Stomach (tissue), 9 donors: ENCODE measurements around the gene GMCL2. TPM values are rescaled to one million over a fixed set of nuclear protein-coding genes. Genes with fewer than 3 reads are reported as not detected.
A peak's percentile ranks its signal among the peaks of the same experiment; 100 is the strongest.

Experiments used
- DNase-seq, 2 donors: peaks; one replicate each; pipeline versions ENCODE4 v3.0.0 to v3.0.0-alpha.2; 2013 to 2019
- H3K27ac ChIP-seq, 5 donors: fragments of 200-600 bp in 4 of 5; sonication (generic) in 4 of 5; one replicate each; pipeline ENCODE4 v1.5.1; 2013 to 2019; ENCODE audit warnings: mild to moderate bottlenecking in 1 of 5, moderate library complexity in 1 of 5
- H3K27me3 ChIP-seq, 3 donors: fragments of 200-600 bp; sonication (generic); one replicate each; pipeline ENCODE4 v1.5.1; 2017 to 2019; ENCODE audit warnings: mixed run types in 1 of 3
- H3K36me3 ChIP-seq, 4 donors: fragments of 200-600 bp; sonication (generic); 1 replicate in 3 of 4; 2 replicates in 1 of 4; pipeline ENCODE4 v1.5.1; 2016 to 2019
- H3K4me1 ChIP-seq, 4 donors: fragments of 200-600 bp; sonication (generic); one replicate each; pipeline ENCODE4 v1.5.1; 2016 to 2019
- H3K4me3 ChIP-seq, 4 donors: fragments of 200-600 bp; sonication (generic) in 3 of 4; one replicate each; pipeline ENCODE4 v1.5.1; 2016 to 2019; ENCODE audit warnings: mild to moderate bottlenecking in 1 of 4
- H3K9me3 ChIP-seq, 4 donors: fragments of 200-600 bp; sonication (generic); one replicate each; pipeline ENCODE4 v1.5.1; 2016 to 2019
- EP300 ChIP-seq: sonication (generic); formaldehyde crosslinking; IDR thresholded peaks from one replicate; pipeline ENCODE4 v1.6.1; 2017; ENCODE audit warnings: antibody characterized with exemption
- POLR2A ChIP-seq, 4 donors: fragments of 450-650 bp; IDR thresholded peaks; one replicate each; pipeline ENCODE4 v1.6.1; 2016; ENCODE audit warnings: antibody characterized with exemption in 4 of 4, control low read depth in 2 of 4, mild to moderate bottlenecking in 1 of 4, moderate library complexity in 1 of 4
- POLR2AphosphoS5 ChIP-seq, 3 donors: sonication (generic); formaldehyde crosslinking; IDR thresholded peaks; one replicate each; pipeline ENCODE4 v1.6.1; 2016; ENCODE audit warnings: antibody characterized with exemption in 3 of 3
- WGBS, 5 donors: extraction: QIAGEN DNeasy Blood & Tissue Kit in 3 of 5; methylation state at CpG; one replicate each; pipeline versions ENCODE4 v1.1.5 to v1.1.7; 2013 to 2018; 5-methylcytosine and 5-hydroxymethylcytosine counted together
- intact Hi-C: fragments of 100-400 bp; cut with DNase I; formaldehyde crosslinking; loops from one replicate; pipeline ENCODE4 v1.15.1; 2023; ENCODE audit warnings: low total_unique reads
- polyA plus RNA-seq, 3 donors: library from polyadenylated mRNA; stranded (reverse); fragments of 200-250 nt; gene quantifications; one replicate each; pipeline ENCODE4 v1.2.3, GENCODE V29; 2013
- total RNA-seq, 5 donors: library from RNA; depleted of rRNA; stranded (reverse); fragments of >200 nt; gene quantifications; one replicate each; pipeline versions ENCODE4 v1.1.0 to v1.2.3, GENCODE V29; 2014 to 2016
- TF ChIP-seq, protein P1 (sequence below), 7 experiments: fragments of 450-650 bp in 4 of 7; fragments of 200-600 bp in 3 of 7; sonication (generic) in 3 of 7; IDR thresholded peaks; one replicate each; pipeline ENCODE4 v1.5.1; 2016 to 2019; ENCODE audit warnings: antibody characterized with exemption in 7 of 7, control low read depth in 2 of 7, mild to moderate bottlenecking in 1 of 7
- donor health status: healthy with polysubstance abuse.
- donor health status: Bipolar disorder and iron deficiency.
- donor health status: healthy.

Gene GMCL2
- total and polyA plus RNA-seq, 8 donors = not detected

DNA sequence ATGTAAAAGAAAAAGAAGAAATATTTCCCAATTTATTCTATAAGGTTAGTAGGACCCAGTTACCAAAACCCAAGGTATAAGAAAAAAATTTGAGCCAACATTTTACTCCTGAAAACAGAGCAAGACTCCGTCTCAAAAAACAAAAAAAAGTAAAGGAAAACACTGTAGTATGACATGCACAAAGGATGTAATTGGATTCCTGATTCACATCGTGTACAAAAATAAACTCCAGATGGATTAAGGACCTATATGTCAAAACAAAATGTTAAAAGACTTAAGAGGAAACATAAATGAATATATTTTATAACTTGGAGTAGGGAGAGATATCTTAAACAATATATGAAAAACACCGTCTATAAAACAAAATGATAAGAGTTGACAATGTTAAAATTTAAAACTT lies 31.7 kb upstream of the GMCL2 start:
- no peaks in the 10 kb centered on the region for H3K9me3 ChIP-seq
- no peak overlapping the region for H3K4me3 ChIP-seq
- H3K27me3 ChIP-seq = no peaks in the 10 kb centered on the region
- H3K4me1 ChIP-seq = peaks cover 0 to 36% (median 18%) of the 10 kb centered on the region in 4 donors
- 71 to 85% (median 78%) methylated on average over 3 of the region's 3 CpGs for WGBS, 5 donors
- TF ChIP-seq EP300 = no peak
- TF ChIP-seq, protein P1, sequence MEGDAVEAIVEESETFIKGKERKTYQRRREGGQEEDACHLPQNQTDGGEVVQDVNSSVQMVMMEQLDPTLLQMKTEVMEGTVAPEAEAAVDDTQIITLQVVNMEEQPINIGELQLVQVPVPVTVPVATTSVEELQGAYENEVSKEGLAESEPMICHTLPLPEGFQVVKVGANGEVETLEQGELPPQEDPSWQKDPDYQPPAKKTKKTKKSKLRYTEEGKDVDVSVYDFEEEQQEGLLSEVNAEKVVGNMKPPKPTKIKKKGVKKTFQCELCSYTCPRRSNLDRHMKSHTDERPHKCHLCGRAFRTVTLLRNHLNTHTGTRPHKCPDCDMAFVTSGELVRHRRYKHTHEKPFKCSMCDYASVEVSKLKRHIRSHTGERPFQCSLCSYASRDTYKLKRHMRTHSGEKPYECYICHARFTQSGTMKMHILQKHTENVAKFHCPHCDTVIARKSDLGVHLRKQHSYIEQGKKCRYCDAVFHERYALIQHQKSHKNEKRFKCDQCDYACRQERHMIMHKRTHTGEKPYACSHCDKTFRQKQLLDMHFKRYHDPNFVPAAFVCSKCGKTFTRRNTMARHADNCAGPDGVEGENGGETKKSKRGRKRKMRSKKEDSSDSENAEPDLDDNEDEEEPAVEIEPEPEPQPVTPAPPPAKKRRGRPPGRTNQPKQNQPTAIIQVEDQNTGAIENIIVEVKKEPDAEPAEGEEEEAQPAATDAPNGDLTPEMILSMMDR (IDR thresholded peaks at IDR 0.05) = no peak
- TF ChIP-seq POLR2A (IDR thresholded peaks at IDR 0.05) = no peak
- no peak for TF ChIP-seq POLR2AphosphoS5 (IDR thresholded peaks at IDR 0.05)
- no peak overlapping the region for H3K27ac ChIP-seq
- H3K36me3 ChIP-seq = peaks cover 47 to 91% (median 85%) of the 10 kb centered on the region in 4 donors
- no peak for DNase-seq
- intact Hi-C loops = no loop called here

DNA sequence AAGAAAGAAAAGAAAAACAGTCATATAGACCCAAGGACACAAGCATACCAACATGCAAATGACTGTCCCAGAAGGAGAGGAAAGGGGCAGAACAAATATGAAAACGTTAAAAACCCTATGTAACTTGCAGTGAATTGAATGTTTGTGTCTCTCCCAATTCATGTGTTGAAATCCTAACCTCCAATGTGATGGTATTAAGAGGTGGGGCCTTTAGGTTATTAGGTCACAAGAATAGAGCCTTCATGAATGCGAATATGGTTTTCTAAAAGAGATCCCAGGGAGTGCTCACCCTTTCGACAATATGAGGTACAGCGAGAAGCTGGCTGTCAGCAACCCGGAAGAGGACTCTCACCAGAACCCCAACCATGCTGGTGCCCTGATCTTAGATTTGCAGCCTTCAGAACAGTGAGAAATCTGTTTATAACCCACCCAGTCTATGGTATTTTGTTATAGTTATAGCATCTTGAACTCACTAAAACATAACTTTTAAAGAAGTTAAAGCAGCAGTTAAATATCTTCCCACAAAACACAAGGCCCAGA lies 31.1 kb upstream of the GMCL2 start:
- TF ChIP-seq POLR2A (IDR thresholded peaks at IDR 0.05) = no peak
- TF ChIP-seq POLR2AphosphoS5 (IDR thresholded peaks at IDR 0.05) = no peak
- TF ChIP-seq, protein P1 (IDR thresholded peaks at IDR 0.05) = no peak
- TF ChIP-seq EP300 = no peak
- no peak for DNase-seq
- intact Hi-C loops = no loop called here
- H3K9me3 ChIP-seq = no peaks in the 10 kb centered on the region
- no peak overlapping the region for H3K27ac ChIP-seq
- H3K4me3 ChIP-seq = no peak overlapping the region
- WGBS, 5 donors = 74 to 88% (median 81%) methylated on average over 5 of the region's 5 CpGs
- H3K4me1 ChIP-seq = peaks cover 0 to 41% (median 22%) of the 10 kb centered on the region in 4 donors
- H3K36me3 ChIP-seq = peaks cover 49 to 91% (median 88%) of the 10 kb centered on the region in 4 donors
- no peaks in the 10 kb centered on the region for H3K27me3 ChIP-seq

DNA sequence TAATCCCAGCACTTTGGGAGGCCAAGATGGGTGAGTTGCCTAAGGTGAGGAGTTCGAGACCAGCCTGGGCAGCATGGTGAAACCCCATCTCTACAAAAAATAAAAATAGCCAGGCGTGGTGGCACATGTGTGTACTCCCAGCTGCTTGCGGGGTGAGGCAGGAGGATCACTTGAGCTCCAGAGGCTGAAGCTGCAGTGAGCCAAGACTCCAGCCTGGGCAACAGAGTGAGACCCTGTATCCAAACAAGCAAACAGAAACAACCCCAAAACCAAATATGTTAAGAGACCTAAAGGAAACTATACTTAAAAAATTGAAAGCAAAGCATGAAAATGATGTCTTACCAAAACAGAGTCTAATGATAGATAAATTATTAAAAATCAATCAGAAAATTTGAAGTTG lies 29.6 kb upstream of the GMCL2 start:
- H3K9me3 ChIP-seq = no peaks in the 10 kb centered on the region
- H3K36me3 ChIP-seq = peaks cover 58 to 91% (median 89%) of the 10 kb centered on the region in 4 donors
- H3K27ac ChIP-seq = peak overlapping the region in 2 of 5 donors; percentile 20 to 70
- H3K4me3 ChIP-seq = no peak overlapping the region
- TF ChIP-seq POLR2AphosphoS5 (IDR thresholded peaks at IDR 0.05) = no peak
- TF ChIP-seq, protein P1 (IDR thresholded peaks at IDR 0.05) = no peak
- TF ChIP-seq EP300 = no peak
- TF ChIP-seq POLR2A (IDR thresholded peaks at IDR 0.05) = no peak
- H3K27me3 ChIP-seq = no peaks in the 10 kb centered on the region
- intact Hi-C loops = no loop called here
- peaks cover 4 to 54% (median 33%) of the 10 kb centered on the region in 4 donors for H3K4me1 ChIP-seq
- no peak for DNase-seq
- 79 to 97% (median 89%) methylated on average over 3 of the region's 3 CpGs for WGBS, 5 donors

DNA sequence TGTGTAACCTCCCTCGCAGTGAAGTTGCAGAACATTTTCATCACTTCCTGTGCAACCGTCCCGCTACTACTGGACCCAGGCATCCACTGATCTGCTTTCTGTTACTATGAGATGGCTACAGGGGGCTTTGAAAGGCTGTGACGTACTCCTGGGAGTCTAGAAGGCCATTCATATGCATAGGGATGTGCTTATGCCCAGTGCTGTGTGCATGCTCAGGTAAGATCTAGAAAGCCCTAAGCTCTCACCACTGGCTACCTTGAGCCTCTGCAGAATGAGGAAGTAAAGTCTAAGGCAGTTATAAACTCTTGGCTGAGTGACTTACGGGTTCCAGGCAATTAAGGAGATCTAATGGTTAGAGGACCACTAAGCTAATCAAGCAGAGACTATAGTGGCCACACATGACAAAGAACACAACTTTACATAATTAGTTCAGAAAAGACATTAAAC lies 28.9 kb upstream of the GMCL2 start:
- peaks cover 4 to 54% (median 33%) of the 10 kb centered on the region in 4 donors for H3K4me1 ChIP-seq
- TF ChIP-seq, protein P1 (IDR thresholded peaks at IDR 0.05) = no peak
- TF ChIP-seq POLR2A (IDR thresholded peaks at IDR 0.05) (no peak), EP300 (no peak), POLR2AphosphoS5 (IDR thresholded peaks at IDR 0.05) (no peak)
- peak overlapping the region in 2 of 5 donors; percentile 20 to 70 for H3K27ac ChIP-seq
- intact Hi-C loops = no loop called here
- H3K4me3 ChIP-seq = no peak overlapping the region
- H3K27me3 ChIP-seq = no peaks in the 10 kb centered on the region
- peaks cover 59 to 92% (median 89%) of the 10 kb centered on the region in 4 donors for H3K36me3 ChIP-seq
- 71 to 83% (median 80%) methylated on average over 5 of the region's 5 CpGs for WGBS, 5 donors
- H3K9me3 ChIP-seq = no peaks in the 10 kb centered on the region
- DNase-seq = no peak
